AG08396 (cell line): Measurements from ENCODE around the gene TGFB2.

Experiments
- DNase-seq: peaks from one replicate; pipeline ENCODE4 v3.0.0; 2012; ENCODE audit warnings: low spot score, mixed read lengths

TGFB2 gene

GRCh38 chr1:218362418-218363076 is 17.4 kb downstream of the TGFB2 start:
- no peak for DNase-seq

GRCh38 chr1:218363141-218363540 is 18.0 kb downstream of the TGFB2 start:
- no peak for DNase-seq

- DNase-seq, result no peak
These were observed 19.0 kb downstream of the TGFB2 start for GRCh38 chr1:218364028-218364710.

GRCh38 chr1:218365226-218365999 is 20.3 kb downstream of the TGFB2 start:
- DNase-seq, result no peak

GRCh38 chr1:218366322-218367052 is 21.4 kb downstream of the TGFB2 start:
- DNase-seq, result no peak

- DNase-seq, result no peak
These were observed 22.0 kb downstream of the TGFB2 start for GRCh38 chr1:218367118-218367517.

- no peak for DNase-seq
These were observed 23.6 kb downstream of the TGFB2 start for GRCh38 chr1:218368686-218369085.

GRCh38 chr1:218369688-218370511 is 24.8 kb downstream of the TGFB2 start:
- peak; percentile 38 for DNase-seq

- no peak for DNase-seq
These were observed 27.0 kb downstream of the TGFB2 start for GRCh38 chr1:218371927-218372672.

- DNase-seq, result no peak
These were observed 29.5 kb downstream of the TGFB2 start for GRCh38 chr1:218374401-218375353.

- DNase-seq, result no peak
These were observed 31.6 kb downstream of the TGFB2 start for GRCh38 chr1:218376722-218377121.

GRCh38 chr1:218377143-218377660 is 32.1 kb downstream of the TGFB2 start:
- peak; percentile 76 for DNase-seq

- DNase-seq, result peak; percentile 27
These were observed 35.2 kb downstream of the TGFB2 start for GRCh38 chr1:218380125-218380977.

- no peak for DNase-seq
These were observed 37.1 kb downstream of the TGFB2 start for GRCh38 chr1:218382261-218382660.

- no peak for DNase-seq
These were observed 37.9 kb downstream of the TGFB2 start for GRCh38 chr1:218383051-218383450.

GRCh38 chr1:218383681-218384080 is 38.5 kb downstream of the TGFB2 start:
- DNase-seq, result no peak

GRCh38 chr1:218384581-218384993 is 39.5 kb downstream of the TGFB2 start:
- no peak for DNase-seq

GRCh38 chr1:218388591-218388990 is 43.5 kb downstream of the TGFB2 start:
- no peak for DNase-seq
